ENCODE measurements around the gene POM121C.
"Not testable (repeated sequence)": the region's sequence is repeated elsewhere in the genome, so short reads cannot be mapped to it uniquely, and the experiment has no call there.

The POM121C gene

GRCh38 chr7:75374519-75375317 lies 111.4 kb downstream of the POM121C start:
- DNase-seq = not testable (repeated sequence)

GRCh38 chr7:75374144-75374518 lies 112.0 kb downstream of the POM121C start:
- DNase-seq = not testable (repeated sequence)

- DNase-seq = not testable (repeated sequence)
Observed at GRCh38 chr7:75367313-75367712, 118.8 kb downstream of the POM121C start.
